H4 (cell line): Measurements from ENCODE around the gene PTPRR. TPM values are rescaled to one million over a fixed set of nuclear protein-coding genes. Genes with fewer than 3 reads are reported as not detected.

ENCODE experiments used
- DNase-seq: peaks from one replicate; pipeline ENCODE4 v3.0.0-alpha.2; 2015; ENCODE audit warnings: low spot score
- total RNA-seq: library from RNA; depleted of rRNA; stranded (reverse); fragments of >200 nt; shearing (Covaris generic); gene quantifications from 2 replicates; pipeline ENCODE4 v1.2.3, GENCODE V29; 2014; rRNA removed

The PTPRR gene
- total RNA-seq, 1 experiment from 2014 or later = 1.3 TPM

- DNase-seq = no peak
Measured at GRCh38 chr12:70605976-70606375, 314.6 kb downstream of the PTPRR start.

GRCh38 chr12:70604662-70605061 lies 315.9 kb downstream of the PTPRR start:
- no peak for DNase-seq

- no peak for DNase-seq
Measured at GRCh38 chr12:70603044-70603443, 317.5 kb downstream of the PTPRR start.

- no peak for DNase-seq
Measured at GRCh38 chr12:70598467-70599193, 321.9 kb downstream of the PTPRR start.

GRCh38 chr12:70592664-70593063 lies 327.9 kb downstream of the PTPRR start:
- no peak for DNase-seq

GRCh38 chr12:70590549-70591226 lies 329.9 kb downstream of the PTPRR start:
- DNase-seq = peak; percentile 15

- DNase-seq = peak; percentile 67
Measured at GRCh38 chr12:70590051-70590450, 330.5 kb downstream of the PTPRR start.

Other genes starting within 250 kb of the PTPRR start
- 1.2 and 1.9 TPM in 2 replicates for gene TSPAN8, start 237.3 kb upstream of the PTPRR start, total RNA-seq